Measurements from ENCODE around the gene SUMO3. TPM values are rescaled to one million over a fixed set of nuclear protein-coding genes. Genes with fewer than 3 reads are reported as not detected.

SUMO3 gene
- polyA plus RNA-seq, 1 of the 3 experiments (the other 2 are of a cell fraction): 125 TPM

DNA sequence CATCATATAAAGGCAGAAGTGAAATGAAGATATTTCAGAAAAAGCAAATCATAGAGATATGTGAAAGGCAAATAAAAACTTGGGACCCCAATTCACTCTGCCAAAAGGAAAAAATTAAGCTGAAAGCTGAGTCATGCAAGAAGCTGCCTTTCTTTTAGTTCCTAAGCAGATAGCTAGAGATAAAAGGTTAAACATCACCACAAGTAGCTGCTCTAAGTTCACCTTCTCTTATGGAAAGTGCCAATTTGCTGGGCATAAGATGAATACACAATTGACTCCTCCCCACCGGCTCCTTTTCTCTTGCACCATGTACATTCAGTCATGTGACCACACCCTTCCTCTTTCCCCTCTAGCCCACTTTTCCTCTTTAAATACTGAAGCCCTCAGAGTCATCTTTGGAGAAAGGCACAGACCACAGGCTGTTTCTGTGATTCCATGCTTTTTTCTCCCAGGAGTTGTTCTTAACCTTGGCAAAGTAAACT is 5.4 kb upstream of the SUMO3 start:
- Histone ChIP-seq H3K36me3 (replicated peaks in 1 of 2; ENCODE audit: control insufficient read depth in 1 of 2, insufficient read depth in 2 of 2, low read length in 1 of 2) (no peaks in the 10 kb centered on the region), H3K27ac (ENCODE audit: low read depth in 2 of 2, low read length in 1 of 2) (no peak overlapping the region), H3K4me3 (ENCODE audit: low read depth in 2 of 2, low read length in 1 of 2) (no peak overlapping the region), H3K27me3 (ENCODE audit: insufficient read depth) (no peaks in the 10 kb centered on the region), H3K79me2 (ENCODE audit: insufficient read depth) (no peaks in the 10 kb centered on the region), H3K4me2 (no peak overlapping the region), H3K9me3 (peaks cover 7% of the 10 kb centered on the region; the same call in 1 of the 2 replicates), H3K9me2 (no peaks in the 10 kb centered on the region), H4K20me1 (ENCODE audit: insufficient read depth) (no peaks in the 10 kb centered on the region), H3K4me1 (ENCODE audit: control insufficient read depth in 1 of 2, insufficient read depth in 2 of 2, low read depth in 1 of 2, low read length in 1 of 2) (no peaks in the 10 kb centered on the region; a peak in 1 of 4 replicates), H3F3A (replicated peaks; ENCODE audit: insufficient read depth) (peaks cover 6% of the 10 kb centered on the region), H2AFZ (ENCODE audit: low read depth) (no peak overlapping the region), H3K9ac (no peak overlapping the region)
- TF ChIP-seq, protein P1, sequence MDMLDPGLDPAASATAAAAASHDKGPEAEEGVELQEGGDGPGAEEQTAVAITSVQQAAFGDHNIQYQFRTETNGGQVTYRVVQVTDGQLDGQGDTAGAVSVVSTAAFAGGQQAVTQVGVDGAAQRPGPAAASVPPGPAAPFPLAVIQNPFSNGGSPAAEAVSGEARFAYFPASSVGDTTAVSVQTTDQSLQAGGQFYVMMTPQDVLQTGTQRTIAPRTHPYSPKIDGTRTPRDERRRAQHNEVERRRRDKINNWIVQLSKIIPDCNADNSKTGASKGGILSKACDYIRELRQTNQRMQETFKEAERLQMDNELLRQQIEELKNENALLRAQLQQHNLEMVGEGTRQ (IDR thresholded peaks at IDR 0.05; ENCODE audit: borderline replicate concordance, low read depth, low read length): no peak
- TF ChIP-seq EZH2phosphoT487 (IDR thresholded peaks at IDR 0.05; ENCODE audit: borderline replicate concordance, low read depth) (no peak), TAF1 (IDR thresholded peaks at IDR 0.05; ENCODE audit: borderline replicate concordance, low read depth, low read length) (no peak), EP300 (IDR thresholded peaks at IDR 0.05; ENCODE audit: borderline replicate concordance in 1 of 2, low read depth in 1 of 2, low read length in 1 of 2) (no peak), GATA2 (CRISPR knock-in tag; IDR thresholded peaks at IDR 0.05) (no peak), RXRA (IDR thresholded peaks at IDR 0.05; ENCODE audit: borderline replicate concordance, low read depth) (no peak), FOXM1 (IDR thresholded peaks at IDR 0.05; ENCODE audit: low read depth) (no peak)
- TF ChIP-seq, protein P2, sequence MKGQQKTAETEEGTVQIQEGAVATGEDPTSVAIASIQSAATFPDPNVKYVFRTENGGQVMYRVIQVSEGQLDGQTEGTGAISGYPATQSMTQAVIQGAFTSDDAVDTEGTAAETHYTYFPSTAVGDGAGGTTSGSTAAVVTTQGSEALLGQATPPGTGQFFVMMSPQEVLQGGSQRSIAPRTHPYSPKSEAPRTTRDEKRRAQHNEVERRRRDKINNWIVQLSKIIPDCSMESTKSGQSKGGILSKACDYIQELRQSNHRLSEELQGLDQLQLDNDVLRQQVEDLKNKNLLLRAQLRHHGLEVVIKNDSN (IDR thresholded peaks at IDR 0.05; ENCODE audit: borderline replicate concordance, low read depth): no peak
- 18% methylated on average over 1 of the region's 1 CpG for WGBS (ENCODE audit: low lambda C conversion rate)
- no peak for DNase-seq
- ChIA-PET CTCF (interaction anchor here (1.1 to 1.2 kb wide), 3 partner anchors 23 to 49 kb away, joined by 3 read pairs; no protein-coding TSS in a partner anchor), POLR2A (no interaction called here)

DNA sequence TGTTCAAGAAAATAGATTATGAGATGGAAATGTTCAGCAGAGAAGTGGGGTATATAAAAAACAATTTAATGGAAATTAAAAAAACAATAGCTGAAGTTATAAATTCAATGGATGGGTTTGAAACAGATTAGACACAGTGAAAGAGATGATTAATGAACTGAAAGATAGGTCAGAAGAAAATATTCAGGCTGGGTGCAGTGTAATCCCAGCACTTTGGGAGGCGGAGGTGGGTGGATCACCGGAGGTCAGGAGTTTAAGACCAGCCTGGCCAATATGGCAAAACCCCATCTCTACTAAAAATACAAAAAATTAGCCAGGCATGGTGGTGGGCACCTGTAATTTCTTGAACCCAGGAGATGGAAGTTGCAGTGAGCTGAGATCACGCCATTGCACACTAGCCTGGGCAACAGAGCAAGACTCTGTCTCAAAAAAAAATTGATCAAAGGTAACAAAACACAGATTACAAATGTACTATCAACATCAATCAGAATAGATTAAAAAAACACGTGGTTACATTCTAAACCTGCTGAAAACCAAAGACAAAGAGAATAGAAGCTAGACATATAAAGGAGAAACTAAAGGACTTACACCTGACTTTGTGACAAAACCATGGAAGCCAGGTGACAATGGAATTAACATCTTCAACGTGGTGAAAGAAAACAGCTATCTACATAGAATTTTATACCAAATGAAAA is 4.8 kb upstream of the SUMO3 start:
- no peaks in the 10 kb centered on the region for H3K36me3 ChIP-seq (replicated peaks in 1 of 2; ENCODE audit: control insufficient read depth in 1 of 2, insufficient read depth in 2 of 2, low read length in 1 of 2)
- CTCF ChIA-PET: interaction anchor here (1.1 to 3.2 kb wide), 4 partner anchors 22 to 50 kb away, joined by 3 to 11 read pairs (median 3); no protein-coding TSS in a partner anchor
- H3F3A ChIP-seq (replicated peaks; ENCODE audit: insufficient read depth): peaks cover 6% of the 10 kb centered on the region
- no peak overlapping the region for H3K4me2 ChIP-seq
- no peaks in the 10 kb centered on the region for H3K79me2 ChIP-seq (ENCODE audit: insufficient read depth)
- TF ChIP-seq NRF1 (IDR thresholded peaks at IDR 0.05; ENCODE audit: low read depth, low read length): no peak
- H3K9me3 ChIP-seq: peaks cover 7% of the 10 kb centered on the region; the same call in 1 of the 2 replicates
- no peak overlapping the region for H3K27ac ChIP-seq (ENCODE audit: low read depth in 2 of 2, low read length in 1 of 2)
- H3K4me1 ChIP-seq (ENCODE audit: control insufficient read depth in 1 of 2, insufficient read depth in 2 of 2, low read depth in 1 of 2, low read length in 1 of 2): no peaks in the 10 kb centered on the region; a peak in 1 of 4 replicates
- H3K4me3 ChIP-seq (ENCODE audit: low read depth in 2 of 2, low read length in 1 of 2): no peak overlapping the region
- H2AFZ ChIP-seq (ENCODE audit: low read depth): no peak overlapping the region
- POLR2A ChIA-PET: no interaction called here
- DNase-seq: no peak
- no peaks in the 10 kb centered on the region for H3K27me3 ChIP-seq (ENCODE audit: insufficient read depth)
- H3K9ac ChIP-seq: no peak overlapping the region
- H4K20me1 ChIP-seq (ENCODE audit: insufficient read depth): no peaks in the 10 kb centered on the region
- WGBS (ENCODE audit: low lambda C conversion rate): 24% methylated on average over 5 of the region's 5 CpGs
- no peaks in the 10 kb centered on the region for H3K9me2 ChIP-seq

Data from SK-N-SH (cell line).